Activated naive CD4-positive, alpha-beta T cell treated with anti-CD3 and anti-CD28 coated beads, Interleukin-2, amount 50 U/mL, for 24 hours (primary cell): Measurements from ENCODE around the gene SURF2.
"Not testable (repeated sequence)": the region's sequence is repeated elsewhere in the genome, so short reads cannot be mapped to it uniquely, and the experiment has no call there.

Experiments used
- H3K27ac Mint-ChIP-seq: one replicate; pipeline ENCODE4 v1.8.0; 2021; ENCODE audit warnings: mild to moderate bottlenecking, mixed read lengths
- H3K27me3 Mint-ChIP-seq: one replicate; pipeline ENCODE4 v1.8.0; 2021; ENCODE audit warnings: mixed read lengths
- H3K36me3 Mint-ChIP-seq: one replicate; pipeline ENCODE4 v1.8.0; 2021; ENCODE audit warnings: mixed read lengths
- H3K4me1 Mint-ChIP-seq: one replicate; pipeline ENCODE4 v1.8.0; 2021; ENCODE audit warnings: mixed read lengths
- H3K4me3 Mint-ChIP-seq: one replicate; pipeline ENCODE4 v1.8.0; 2021; ENCODE audit warnings: mild to moderate bottlenecking, mixed read lengths
- H3K9me3 Mint-ChIP-seq: one replicate; pipeline ENCODE4 v1.8.0; 2021; ENCODE audit warnings: mixed read lengths

The SURF2 gene

GRCh38 chr9:133375724-133376654, 19.6 kb downstream of the SURF2 start, which contains the start of the genes STKLD1 and SURF4:
STKLD1 (plus strand) TSS chr9:133376366; CDS start chr9:133376474, 108 bp downstream.
SURF4 (minus strand) TSS chr9:133376060; CDS start chr9:133375969, 91 bp downstream.
- H3K36me3 Mint-ChIP-seq, result peaks cover 3% of the 10 kb centered on the region
- peaks cover 27% of the 10 kb centered on the region for H3K4me1 Mint-ChIP-seq
- H3K9me3 Mint-ChIP-seq, result no peaks in the 10 kb centered on the region
- H3K27me3 Mint-ChIP-seq, result no peaks in the 10 kb centered on the region
- peak within 1 kb of the TSS; percentile 96 for H3K4me3 Mint-ChIP-seq
- H3K27ac Mint-ChIP-seq, result peak within 1 kb of the TSS; percentile 98

- not testable (repeated sequence) for H3K9me3 Mint-ChIP-seq, H3K27ac Mint-ChIP-seq, H3K36me3 Mint-ChIP-seq, H3K27me3 Mint-ChIP-seq
- H3K4me1 Mint-ChIP-seq, result peaks cover 14% of the 10 kb centered on the region
- H3K4me3 Mint-ChIP-seq, result peak overlapping the region; percentile 49
Measured at GRCh38 chr9:133377280-133377679, 20.9 kb downstream of the SURF2 start.

- Mint-ChIP-seq H3K4me3 (no peak overlapping the region), H3K4me1 (peaks cover 9% of the 10 kb centered on the region), H3K36me3 (peaks cover 3% of the 10 kb centered on the region), H3K27me3 (no peaks in the 10 kb centered on the region), H3K27ac (no peak overlapping the region), H3K9me3 (no peaks in the 10 kb centered on the region)
Measured at GRCh38 chr9:133377721-133378216, 21.4 kb downstream of the SURF2 start.

GRCh38 chr9:133378408-133378962, 22.1 kb downstream of the SURF2 start:
- Mint-ChIP-seq H3K27ac (no peak overlapping the region), H3K4me3 (no peak overlapping the region), H3K4me1 (peaks cover 7% of the 10 kb centered on the region), H3K36me3 (peaks cover 3% of the 10 kb centered on the region), H3K9me3 (no peaks in the 10 kb centered on the region), H3K27me3 (no peaks in the 10 kb centered on the region)

GRCh38 chr9:133379153-133380086, 23.1 kb downstream of the SURF2 start:
- no peaks in the 10 kb centered on the region for H3K9me3 Mint-ChIP-seq
- no peaks in the 10 kb centered on the region for H3K27me3 Mint-ChIP-seq
- peaks cover 7% of the 10 kb centered on the region for H3K4me1 Mint-ChIP-seq
- no peak overlapping the region for H3K4me3 Mint-ChIP-seq
- peaks cover 3% of the 10 kb centered on the region for H3K36me3 Mint-ChIP-seq
- H3K27ac Mint-ChIP-seq, result no peak overlapping the region

GRCh38 chr9:133380734-133381133, 24.4 kb downstream of the SURF2 start:
- Mint-ChIP-seq H3K4me1 (no peaks in the 10 kb centered on the region), H3K27me3 (no peaks in the 10 kb centered on the region), H3K36me3 (no peaks in the 10 kb centered on the region), H3K27ac (no peak overlapping the region), H3K4me3 (no peak overlapping the region), H3K9me3 (no peaks in the 10 kb centered on the region)

GRCh38 chr9:133382507-133383141, 26.3 kb downstream of the SURF2 start:
- no peaks in the 10 kb centered on the region for H3K4me1 Mint-ChIP-seq
- H3K4me3 Mint-ChIP-seq, result no peak overlapping the region
- H3K27me3 Mint-ChIP-seq, result no peaks in the 10 kb centered on the region
- H3K9me3 Mint-ChIP-seq, result no peaks in the 10 kb centered on the region
- no peaks in the 10 kb centered on the region for H3K36me3 Mint-ChIP-seq
- H3K27ac Mint-ChIP-seq, result no peak overlapping the region

GRCh38 chr9:133383438-133383837, 27.1 kb downstream of the SURF2 start:
- H3K36me3 Mint-ChIP-seq, result no peaks in the 10 kb centered on the region
- H3K4me1 Mint-ChIP-seq, result no peaks in the 10 kb centered on the region
- H3K9me3 Mint-ChIP-seq, result no peaks in the 10 kb centered on the region
- H3K27ac Mint-ChIP-seq, result no peak overlapping the region
- H3K4me3 Mint-ChIP-seq, result no peak overlapping the region
- H3K27me3 Mint-ChIP-seq, result no peaks in the 10 kb centered on the region

- Mint-ChIP-seq H3K4me3 (no peak overlapping the region), H3K36me3 (no peaks in the 10 kb centered on the region), H3K9me3 (no peaks in the 10 kb centered on the region), H3K27me3 (peaks cover under 1% of the 10 kb centered on the region), H3K27ac (no peak overlapping the region), H3K4me1 (no peaks in the 10 kb centered on the region)
Measured at GRCh38 chr9:133384736-133385321, 28.5 kb downstream of the SURF2 start.

GRCh38 chr9:133385452-133385851, 29.1 kb downstream of the SURF2 start:
- no peak overlapping the region for H3K4me3 Mint-ChIP-seq
- no peaks in the 10 kb centered on the region for H3K36me3 Mint-ChIP-seq
- no peaks in the 10 kb centered on the region for H3K9me3 Mint-ChIP-seq
- peaks cover 2% of the 10 kb centered on the region for H3K27me3 Mint-ChIP-seq
- no peak overlapping the region for H3K27ac Mint-ChIP-seq
- H3K4me1 Mint-ChIP-seq, result no peaks in the 10 kb centered on the region

GRCh38 chr9:133386338-133386737, 30.0 kb downstream of the SURF2 start:
- Mint-ChIP-seq H3K4me3 (no peak overlapping the region), H3K36me3 (no peaks in the 10 kb centered on the region), H3K27me3 (peaks cover 2% of the 10 kb centered on the region), H3K9me3 (no peaks in the 10 kb centered on the region), H3K27ac (no peak overlapping the region), H3K4me1 (no peaks in the 10 kb centered on the region)

GRCh38 chr9:133387680-133388079, 31.3 kb downstream of the SURF2 start:
- H3K4me3 Mint-ChIP-seq, result no peak overlapping the region
- peaks cover 2% of the 10 kb centered on the region for H3K27me3 Mint-ChIP-seq

GRCh38 chr9:133389025-133389557, 32.7 kb downstream of the SURF2 start:
- Mint-ChIP-seq H3K9me3 (no peaks in the 10 kb centered on the region), H3K27ac (no peak overlapping the region)

More at GRCh38 chr9:133387680-133388079, 31.3 kb downstream of the SURF2 start:
- no peaks in the 10 kb centered on the region for H3K36me3 Mint-ChIP-seq
- H3K4me1 Mint-ChIP-seq, result no peaks in the 10 kb centered on the region
- H3K9me3 Mint-ChIP-seq, result no peaks in the 10 kb centered on the region
- H3K27ac Mint-ChIP-seq, result no peak overlapping the region

GRCh38 chr9:133389562-133389961, 33.2 kb downstream of the SURF2 start:
- H3K27ac Mint-ChIP-seq, result no peak overlapping the region
- H3K4me3 Mint-ChIP-seq, result no peak overlapping the region
- peaks cover 2% of the 10 kb centered on the region for H3K27me3 Mint-ChIP-seq
- H3K4me1 Mint-ChIP-seq, result no peaks in the 10 kb centered on the region
- no peaks in the 10 kb centered on the region for H3K36me3 Mint-ChIP-seq
- H3K9me3 Mint-ChIP-seq, result no peaks in the 10 kb centered on the region

More at GRCh38 chr9:133389025-133389557, 32.7 kb downstream of the SURF2 start:
- Mint-ChIP-seq H3K4me3 (no peak overlapping the region), H3K4me1 (no peaks in the 10 kb centered on the region), H3K27me3 (peaks cover 2% of the 10 kb centered on the region), H3K36me3 (no peaks in the 10 kb centered on the region)
